NCI-H524 (cell line): Measurements from ENCODE around the gene BMX.

Experiments
- DNase-seq, 2 experiments: peaks; one replicate each; lab custom pipeline; 2025; lab: John Stamatoyannopoulos, UW

Gene BMX

DNA sequence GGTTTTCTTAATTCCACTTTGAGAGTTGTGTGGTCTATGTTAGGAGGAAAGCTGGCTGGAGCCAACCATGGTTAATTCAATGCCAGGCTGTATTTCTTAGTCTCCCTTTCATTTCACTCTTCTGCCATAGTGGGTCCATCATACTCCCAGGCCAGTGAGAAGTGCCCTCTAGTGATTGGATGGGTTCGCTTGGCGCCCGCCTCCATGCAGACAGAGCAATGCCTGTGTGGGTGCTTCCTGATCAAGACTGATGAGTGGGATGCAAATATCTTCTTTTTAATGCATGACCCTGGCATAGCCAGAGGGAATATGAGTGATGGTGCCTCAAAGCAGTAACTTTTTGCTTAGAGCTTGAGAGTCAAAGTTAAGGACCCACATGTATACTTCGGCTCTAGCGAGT, 6.4 kb downstream of the BMX start:
- DNase-seq, result no peak

DNA sequence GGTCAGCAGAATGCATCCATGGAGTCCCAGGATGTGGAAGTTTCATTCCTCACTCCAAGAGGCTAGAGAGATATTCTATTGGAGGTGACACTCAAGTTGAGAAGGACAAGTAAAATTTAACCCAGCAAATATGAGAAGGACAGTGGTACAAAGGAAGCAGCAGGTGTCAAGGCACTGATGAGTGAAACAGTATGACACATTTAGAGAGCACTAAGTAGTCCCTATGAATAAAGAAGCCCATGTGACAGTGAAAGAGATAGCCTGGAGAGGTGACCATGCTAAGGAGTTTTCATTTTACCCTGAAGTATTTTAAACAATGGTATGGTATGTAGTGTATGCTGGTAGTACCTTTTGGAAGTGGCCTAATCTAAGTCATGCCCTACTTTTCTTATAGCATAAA, 9.2 kb downstream of the BMX start:
- DNase-seq, result no peak

DNA sequence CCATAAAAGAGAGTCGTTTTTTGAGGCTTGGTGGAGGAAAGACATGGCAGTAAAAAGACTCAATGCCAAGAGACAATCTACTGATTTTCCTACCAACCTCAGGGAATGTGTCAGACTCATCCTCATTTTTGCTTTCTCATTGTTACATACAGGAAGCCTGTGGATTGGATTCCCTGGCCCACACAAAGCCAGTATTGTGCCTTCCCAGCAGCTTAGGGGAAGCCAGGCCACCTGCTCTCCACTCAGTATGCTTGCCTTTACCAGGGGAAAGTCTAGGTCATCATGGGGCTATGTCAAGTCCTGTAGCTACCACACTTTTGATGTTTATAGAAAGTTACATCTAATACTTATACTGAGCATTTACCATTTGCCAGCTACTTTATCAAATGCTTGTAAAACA, 11.0 kb downstream of the BMX start:
- no peak for DNase-seq

GRCh38 chrX:15512401-15512965, 11.9 kb downstream of the BMX start:
- no peak for DNase-seq

GRCh38 chrX:15514279-15514678, 13.7 kb downstream of the BMX start:
- DNase-seq, result no peak

- no peak for DNase-seq
Observed at GRCh38 chrX:15515931-15516330, 15.3 kb downstream of the BMX start.

GRCh38 chrX:15522464-15522863, 21.9 kb downstream of the BMX start:
- DNase-seq, result no peak

DNA sequence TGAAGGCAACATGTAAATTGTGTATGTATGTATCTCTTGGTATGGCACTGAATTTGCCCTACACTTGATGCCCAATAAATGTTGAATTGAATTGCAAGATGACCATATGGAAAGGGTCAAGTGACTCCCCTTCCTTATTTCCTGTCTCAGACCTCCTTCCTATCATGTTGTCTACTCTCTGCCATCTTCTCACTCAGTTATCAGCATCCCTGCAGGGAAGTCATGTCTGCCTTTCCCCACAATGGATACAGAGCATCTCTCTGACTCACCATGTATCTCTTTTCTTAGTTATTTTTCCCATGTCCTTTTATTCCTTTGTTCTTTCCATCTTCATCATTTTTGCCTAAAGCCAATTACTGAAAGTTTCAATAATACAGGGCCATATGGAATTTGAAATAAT, 22.5 kb downstream of the BMX start:
- no peak for DNase-seq

DNA sequence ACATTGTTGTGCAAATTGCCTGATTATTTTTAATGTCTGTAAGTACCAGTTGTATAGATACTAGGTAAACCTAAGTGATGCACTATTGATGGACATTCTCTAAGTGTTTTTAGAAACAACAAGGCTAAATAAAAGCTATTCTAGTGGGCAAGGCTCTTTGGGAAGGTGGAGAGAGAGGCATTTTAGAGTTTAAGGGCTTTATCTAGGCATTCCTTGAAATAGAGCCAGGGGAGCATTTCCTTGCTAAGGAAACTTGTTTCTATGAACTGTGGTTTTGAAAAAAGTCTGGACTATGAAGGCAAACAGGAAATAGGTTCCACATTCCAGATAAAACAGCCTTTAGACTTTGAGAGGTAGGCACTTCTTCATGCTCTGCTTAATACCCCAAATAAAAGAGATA, 23.8 kb downstream of the BMX start:
- peak in 1 of 2 experiments; percentile 15 for DNase-seq

DNA sequence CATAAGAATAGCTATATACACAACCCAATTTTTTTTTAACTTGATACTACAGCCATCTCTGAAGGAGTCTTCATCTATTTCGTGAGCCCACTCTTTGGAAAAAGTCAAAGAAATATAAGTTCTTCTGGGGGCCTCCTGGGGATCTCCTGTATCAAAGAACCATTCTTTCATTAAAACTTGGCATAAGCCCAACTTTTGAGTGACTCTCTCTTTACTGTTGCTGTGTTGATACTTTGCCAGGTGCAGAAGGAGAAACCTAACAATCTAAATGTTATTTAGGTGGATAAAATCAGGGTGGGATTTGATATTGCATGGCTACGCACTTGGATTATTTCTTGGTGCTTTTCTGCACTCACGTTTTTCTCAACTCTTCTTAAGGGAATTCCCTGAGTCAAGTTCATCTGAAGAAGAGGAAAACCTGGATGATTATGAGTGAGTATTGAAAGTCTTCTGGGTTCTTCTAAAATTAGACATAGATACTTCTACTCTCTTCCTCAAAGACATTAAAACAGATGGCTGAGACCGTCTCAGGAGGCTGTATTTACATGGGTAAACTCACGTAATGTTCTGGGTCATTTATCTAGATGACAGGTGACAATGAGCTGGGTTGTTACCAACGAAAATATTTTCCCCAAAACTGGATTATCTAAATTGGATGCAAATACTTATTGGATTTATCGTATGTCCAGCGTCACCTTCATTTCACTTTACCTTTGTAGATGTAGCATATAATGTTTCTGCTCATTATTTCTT, 25.2 kb downstream of the BMX start:
- peak; percentile 28 to 75 for DNase-seq

DNA sequence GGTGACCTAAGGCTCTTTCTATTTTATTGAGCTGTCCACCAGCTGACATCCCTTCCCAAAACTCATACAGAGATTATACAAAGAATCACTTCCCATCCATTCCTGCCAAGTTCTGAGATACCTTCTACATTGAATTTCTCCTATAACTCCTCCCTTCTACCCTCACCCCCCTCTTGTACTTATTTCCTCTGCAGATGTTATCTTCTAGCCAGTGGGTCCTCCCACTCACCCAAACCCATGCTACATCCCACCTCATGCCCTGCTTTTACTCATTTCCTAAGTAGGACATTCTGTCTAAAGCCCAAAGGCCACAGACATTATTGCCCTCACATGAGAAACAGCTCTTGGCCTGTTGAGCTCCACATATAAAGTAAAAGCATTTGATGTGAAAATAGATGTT, 28.6 kb downstream of the BMX start:
- no peak for DNase-seq

- DNase-seq, result peak in 1 of 2 experiments; percentile 7
Observed at GRCh38 chrX:15530318-15530717, 29.7 kb downstream of the BMX start.

DNA sequence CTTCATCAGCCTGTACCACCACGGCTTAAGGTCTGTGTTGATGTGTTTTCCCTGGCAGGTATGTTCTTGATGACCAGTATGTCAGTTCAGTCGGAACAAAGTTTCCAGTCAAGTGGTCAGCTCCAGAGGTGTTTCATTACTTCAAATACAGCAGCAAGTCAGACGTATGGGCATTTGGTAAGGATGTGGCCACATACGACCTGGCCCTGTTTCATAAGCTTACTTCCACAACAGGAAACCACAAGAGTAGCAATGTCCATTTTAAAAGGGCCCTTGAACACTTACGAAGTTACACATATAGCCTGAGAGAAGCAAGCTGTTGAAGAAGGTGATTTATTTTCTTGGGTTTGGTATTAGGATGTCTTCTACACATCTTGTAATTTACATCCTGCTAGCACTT, 46.1 kb downstream of the BMX start:
- no peak for DNase-seq

GRCh38 chrX:15547356-15547755, 46.7 kb downstream of the BMX start:
- no peak for DNase-seq

DNA sequence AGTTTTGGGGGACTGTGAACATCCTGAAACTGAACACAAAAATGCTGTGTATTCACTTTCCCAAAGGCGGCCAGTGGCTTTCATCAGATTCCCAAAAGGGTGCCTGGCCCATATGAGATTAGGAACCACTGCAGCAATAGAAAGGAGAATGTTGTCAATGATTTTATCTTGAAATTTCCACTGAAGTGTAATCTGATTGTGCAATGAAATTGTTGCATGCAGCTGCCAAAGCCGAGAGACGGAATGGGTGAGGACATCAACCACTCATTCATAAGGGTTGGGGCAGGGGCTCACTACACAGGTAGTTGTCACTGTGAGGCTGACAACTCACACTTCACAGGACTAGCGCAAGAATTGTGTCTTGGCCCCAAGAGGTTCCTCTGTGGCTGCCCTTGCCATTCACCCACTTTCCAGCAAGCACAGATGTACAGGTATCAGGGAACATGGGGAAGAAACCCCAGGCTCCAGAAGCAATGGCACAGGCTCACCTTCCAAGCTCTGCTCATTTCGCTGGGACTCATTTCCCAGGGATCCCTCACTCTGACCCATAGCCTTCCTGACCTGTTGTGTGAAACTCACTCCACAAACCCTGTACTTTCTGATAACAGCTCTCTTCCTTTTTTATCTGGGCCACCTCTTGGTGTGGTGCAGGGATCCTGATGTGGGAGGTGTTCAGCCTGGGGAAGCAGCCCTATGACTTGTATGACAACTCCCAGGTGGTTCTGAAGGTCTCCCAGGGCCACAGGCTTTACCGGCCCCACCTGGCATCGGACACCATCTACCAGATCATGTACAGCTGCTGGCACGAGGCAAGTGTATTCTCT, 48.8 kb downstream of the BMX start:
- DNase-seq, result no peak

- DNase-seq, result no peak
Observed at GRCh38 chrX:15559227-15559626, 58.6 kb downstream of the BMX start.

- DNase-seq, result no peak
Observed at GRCh38 chrX:15560924-15561323, 60.3 kb downstream of the BMX start.

GRCh38 chrX:15563056-15563455, 62.4 kb downstream of the BMX start:
- DNase-seq, result no peak

DNA sequence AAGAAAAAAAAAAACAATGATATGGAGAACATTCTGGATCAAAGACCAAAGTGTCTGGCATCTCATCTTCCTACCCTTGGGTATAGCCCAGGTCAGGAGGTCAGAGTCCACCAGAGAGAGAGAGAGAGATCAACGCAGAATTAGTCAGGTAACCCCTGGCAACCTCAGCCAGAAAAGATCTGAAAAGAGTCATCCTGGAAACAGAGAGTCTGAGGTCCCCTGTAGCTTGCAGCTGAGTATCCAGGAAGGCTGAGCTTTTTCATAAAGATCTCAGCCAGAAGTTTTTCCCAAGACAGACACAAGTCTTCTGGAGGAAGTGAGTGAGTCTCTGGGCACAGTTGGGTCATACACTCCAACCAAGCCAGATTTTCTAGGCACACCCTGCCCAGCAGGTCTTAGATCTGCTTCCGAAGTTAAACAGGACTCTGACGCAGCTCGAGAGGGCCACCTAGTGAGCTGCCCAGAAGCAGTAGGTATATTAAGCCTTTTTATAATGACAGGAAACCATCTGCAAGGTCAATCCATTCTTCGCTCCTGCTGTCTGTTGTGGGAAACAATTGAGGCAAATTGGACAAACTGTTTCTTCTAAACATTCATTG, 64.5 kb downstream of the BMX start:
- DNase-seq, result peak; percentile 45 to 75

GRCh38 chrX:15566244-15566643, 65.6 kb downstream of the BMX start:
- no peak for DNase-seq

DNA sequence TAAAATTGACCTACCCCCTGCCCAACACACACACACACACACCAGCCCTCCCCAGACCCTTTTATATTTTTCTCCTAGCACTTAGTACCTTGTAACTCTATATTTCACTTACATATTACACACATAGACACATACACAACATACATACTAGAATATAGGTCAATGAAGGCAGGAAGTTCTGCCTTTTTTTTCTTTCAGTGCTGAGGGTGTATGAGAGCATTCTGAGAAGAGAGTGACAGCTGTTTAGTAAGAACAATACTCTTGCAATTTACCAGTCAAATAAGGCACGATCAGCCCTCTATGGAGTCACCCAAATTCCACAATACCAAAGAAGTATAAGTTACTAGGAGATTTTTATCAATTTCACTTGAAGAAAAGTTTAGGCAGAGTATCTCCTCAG, 66.7 kb downstream of the BMX start:
- DNase-seq, result no peak

DNA sequence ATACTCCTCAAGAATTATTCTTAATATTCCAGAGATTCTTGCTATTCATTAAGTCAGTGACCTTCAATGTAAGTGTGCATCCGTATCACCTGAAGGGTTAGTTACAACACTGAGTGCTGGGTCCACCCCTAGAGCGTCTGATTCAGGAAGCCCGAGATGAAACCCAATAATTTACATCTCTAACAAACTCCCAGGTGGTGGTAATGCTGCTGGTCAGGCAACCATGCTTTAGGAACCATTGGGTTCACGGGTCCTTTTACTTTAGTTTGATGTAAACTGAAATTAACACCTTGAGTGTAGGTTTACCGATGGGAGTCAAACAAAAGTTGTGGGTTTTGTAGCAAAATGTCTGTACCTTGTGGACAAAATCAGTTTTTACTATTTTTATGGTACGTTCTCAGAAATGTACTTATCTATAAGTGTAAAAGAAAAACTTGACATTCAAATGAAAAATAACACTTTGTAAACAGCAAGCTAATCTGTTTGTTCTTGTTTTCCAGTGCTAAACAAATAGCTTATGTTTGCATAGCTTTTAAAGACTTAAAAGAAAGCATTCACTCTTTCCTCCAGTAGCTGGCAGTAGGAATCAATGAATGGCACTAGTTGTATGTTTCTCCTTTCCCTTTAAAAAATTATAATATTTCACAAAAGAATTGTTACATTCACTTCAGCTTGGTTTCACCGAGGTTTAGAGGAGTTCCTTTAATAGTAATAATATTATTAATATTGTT, 67.4 kb downstream of the BMX start:
- DNase-seq, result no peak
